HG03565 (cell line): ENCODE measurements around the gene EFCAB6.

Experiments
- ATAC-seq: cut with Tn5 transposase; IDR thresholded peaks from one replicate; pipeline ENCODE4 v1.9.1; 2021; ENCODE audit warnings: mild to moderate bottlenecking, moderate library complexity; ENCODE audit not compliant: unreplicated experiment

EFCAB6 gene

GRCh38 chr22:43830931-43831560 lies 18.9 kb upstream of the EFCAB6 start:
- no peak for ATAC-seq

DNA sequence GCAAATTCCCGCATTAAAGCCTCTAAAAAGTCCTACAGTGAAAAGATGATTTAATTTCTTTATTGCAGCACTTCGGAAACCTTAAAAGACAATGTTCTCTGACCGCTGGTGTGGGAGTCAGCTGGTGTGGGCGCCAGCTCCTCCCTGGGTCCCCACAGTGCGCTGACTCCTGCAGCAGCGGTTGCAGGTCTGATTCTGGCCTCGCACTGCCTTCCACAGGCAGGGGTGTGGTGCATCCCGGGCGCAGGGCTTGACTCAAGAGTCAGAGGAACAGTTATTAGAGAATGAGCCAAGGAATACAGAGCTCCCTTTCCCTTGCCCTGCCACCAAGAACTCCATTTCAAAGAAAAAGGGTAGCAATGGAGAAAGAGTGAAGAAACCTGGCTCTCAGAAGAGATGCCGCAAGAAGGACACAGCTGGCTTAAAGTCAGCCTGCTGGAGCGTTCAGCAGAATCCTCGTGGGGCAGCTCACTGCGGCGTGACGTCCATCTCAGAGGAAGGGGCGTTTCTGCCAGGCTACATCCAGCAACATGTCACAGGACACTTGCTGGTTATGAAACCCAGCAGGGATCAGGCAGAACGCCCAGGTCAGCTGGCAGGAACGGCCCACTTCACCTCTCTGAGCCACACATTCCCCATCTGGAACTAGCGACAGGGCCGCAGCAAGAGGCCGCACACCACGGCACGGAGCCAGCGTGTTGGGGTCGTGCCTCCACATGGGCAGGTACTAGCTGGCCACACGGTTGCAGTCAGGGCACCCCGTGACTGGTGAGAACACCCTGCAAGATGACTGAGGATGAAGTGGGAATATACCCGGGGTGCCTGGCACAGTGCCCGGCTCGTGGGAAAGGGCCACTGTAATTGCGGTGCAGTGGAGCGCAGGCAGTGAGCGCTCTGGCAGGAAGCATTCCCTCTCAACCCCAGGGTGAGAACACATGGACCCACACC lies 18.1 kb upstream of the EFCAB6 start:
- ATAC-seq = no peak

DNA sequence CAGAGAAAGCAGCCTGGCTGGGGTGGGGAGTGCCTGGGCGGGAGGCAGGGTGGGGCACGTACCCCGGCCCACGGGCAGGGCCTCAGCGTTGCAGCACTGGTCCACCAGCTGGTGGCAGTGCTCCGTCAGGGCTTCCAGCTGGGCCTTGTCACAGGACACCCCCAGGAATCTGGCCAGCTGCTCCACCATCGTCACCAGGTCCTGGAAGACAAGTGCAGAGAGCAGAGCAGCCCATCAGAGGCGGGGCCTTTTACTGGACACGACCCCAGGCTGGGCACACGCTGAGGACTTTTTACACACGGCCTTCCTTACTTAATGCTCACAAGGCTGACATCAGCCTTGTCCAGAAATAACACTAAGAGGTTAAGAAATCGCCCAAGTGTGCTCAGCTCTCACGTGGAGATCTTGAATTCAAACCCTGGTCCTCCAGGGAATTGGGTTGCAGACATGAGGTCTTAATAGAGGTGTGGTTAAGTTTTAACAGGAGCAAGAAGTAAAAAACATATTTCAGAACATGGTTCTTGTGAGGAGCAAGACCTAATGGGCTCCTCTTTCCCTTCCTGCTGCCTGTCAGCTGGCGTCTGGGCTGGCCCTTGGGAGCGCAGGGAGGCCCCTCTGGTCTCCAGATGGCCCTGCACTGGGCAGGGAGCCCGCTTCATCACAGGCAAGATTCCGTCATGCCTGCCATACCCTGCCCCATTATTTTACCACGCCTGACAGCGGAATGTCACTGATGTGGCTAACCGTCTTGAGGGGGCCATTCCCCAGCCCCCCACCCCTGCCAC lies 17.1 kb upstream of the EFCAB6 start:
- ATAC-seq = no peak

GRCh38 chr22:43828725-43828997 lies 16.6 kb upstream of the EFCAB6 start:
- ATAC-seq = no peak

- no peak for ATAC-seq
Observed at GRCh38 chr22:43827926-43828724, 16.0 kb upstream of the EFCAB6 start.

- ATAC-seq = no peak
Observed at GRCh38 chr22:43827003-43827735, 15.1 kb upstream of the EFCAB6 start.

DNA sequence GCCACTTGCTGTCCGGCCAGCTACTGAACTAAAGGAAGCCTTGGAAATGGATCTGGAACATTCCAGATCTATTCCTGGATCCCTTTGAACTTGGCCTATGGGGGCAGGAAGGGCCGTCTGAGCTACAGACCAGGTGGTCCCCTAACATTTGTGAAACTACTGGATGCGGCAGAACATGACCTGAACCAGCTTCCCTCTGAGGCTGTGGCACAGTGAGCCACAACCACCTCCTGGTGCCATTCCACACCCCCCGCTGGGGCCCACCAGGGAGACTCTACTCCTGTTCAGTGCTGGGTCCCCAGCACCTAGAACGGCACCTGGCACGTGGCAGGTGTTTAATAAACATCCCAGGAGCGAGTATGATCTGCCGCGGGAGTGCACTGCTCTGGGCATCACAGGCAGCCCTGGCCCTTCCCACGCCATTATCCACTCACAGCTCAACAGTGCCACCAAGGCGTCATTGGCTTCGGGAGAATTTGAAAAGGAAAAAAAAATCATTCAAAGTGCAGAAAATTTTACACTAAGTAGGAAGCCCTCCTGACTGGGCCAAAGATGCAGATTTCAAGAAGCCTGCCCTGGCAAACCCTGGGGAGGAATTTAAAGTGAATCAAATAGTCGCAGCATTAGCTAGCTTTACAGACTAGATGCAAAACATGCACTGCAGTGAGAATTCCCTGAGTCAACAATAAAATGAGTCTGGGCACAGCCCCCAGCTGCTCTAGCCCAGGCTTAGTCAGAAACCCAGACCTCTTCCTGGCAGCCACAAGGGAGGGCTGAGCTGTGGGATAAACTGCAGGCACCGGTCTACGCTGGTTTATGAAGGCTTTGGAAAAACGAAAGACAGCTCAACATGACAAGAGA lies 14.3 kb upstream of the EFCAB6 start:
- no peak for ATAC-seq

GRCh38 chr22:43825651-43826050 lies 13.5 kb upstream of the EFCAB6 start:
- ATAC-seq = no peak

GRCh38 chr22:43824724-43825420 lies 12.8 kb upstream of the EFCAB6 start:
- ATAC-seq = no peak

DNA sequence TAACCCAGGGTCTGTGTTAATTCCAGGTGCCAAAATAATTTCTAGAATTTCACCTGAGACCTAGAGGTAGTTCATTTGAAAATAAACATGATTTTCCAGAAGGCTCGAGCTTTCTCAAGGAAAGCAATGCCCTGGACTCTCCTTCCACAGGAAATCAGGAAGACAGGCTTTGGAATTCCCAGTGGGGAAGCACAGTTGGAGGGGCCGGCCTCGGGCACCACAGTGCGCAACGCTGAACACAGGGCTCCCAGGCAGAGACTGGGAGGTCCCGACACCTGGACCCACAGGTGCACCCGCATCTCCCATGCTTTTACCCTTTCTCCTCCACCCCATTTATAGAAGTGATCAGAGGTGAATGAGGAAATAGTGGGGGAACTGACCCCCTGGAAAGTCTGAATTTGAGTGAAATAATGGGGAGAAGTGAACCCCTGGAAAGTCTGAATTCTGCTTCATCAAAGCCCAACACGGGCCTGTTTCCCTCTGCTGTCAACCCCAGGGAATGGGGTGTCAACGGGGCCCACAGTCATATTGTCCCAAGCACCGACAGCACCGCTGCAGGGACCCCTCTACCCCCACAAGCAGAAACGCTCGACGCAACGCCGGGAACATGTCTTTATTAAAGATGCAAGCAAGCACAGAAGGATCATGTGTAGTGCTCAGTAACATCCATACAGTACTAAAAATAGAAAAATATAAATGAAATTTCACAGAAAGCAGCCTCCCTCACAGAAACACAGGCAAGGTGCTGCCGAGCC lies 12.0 kb upstream of the EFCAB6 start:
- ATAC-seq = no peak

GRCh38 chr22:43823353-43823908 lies 11.3 kb upstream of the EFCAB6 start:
- no peak for ATAC-seq

- no peak for ATAC-seq
Observed at GRCh38 chr22:43821606-43822425, 9.7 kb upstream of the EFCAB6 start.

DNA sequence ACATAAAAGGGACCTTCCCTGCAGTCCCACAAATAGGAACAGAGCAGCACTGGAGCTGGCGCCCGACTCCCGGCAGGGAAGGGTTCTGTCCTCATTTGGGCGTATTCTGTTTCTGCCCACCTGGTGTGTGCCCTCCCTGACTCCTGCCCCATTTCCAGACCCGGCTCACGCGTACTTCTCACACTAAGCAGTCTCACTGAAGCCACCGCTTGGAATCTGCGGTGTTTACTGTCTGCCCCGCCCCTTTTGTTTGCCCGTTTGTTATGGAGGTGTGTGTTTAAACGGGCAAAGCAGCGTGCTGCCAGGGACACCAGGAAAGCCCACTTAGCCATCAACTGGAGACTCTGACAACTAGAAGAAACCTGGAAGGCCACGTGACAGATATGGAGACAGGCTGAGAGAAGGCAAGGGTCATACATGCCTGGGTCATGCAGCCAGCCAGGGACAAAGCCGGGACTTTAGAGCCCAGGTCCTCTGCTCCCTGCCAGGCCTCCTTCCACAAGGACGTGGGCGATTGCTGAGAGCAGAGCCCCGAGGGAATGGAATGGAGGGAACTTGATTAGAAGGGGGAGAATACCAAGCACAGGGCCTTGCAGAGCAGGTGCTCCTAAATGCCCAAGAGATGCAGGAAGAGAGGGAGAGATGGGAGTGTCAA lies 8.7 kb upstream of the EFCAB6 start:
- ATAC-seq = no peak

- no peak for ATAC-seq
Observed at GRCh38 chr22:43819931-43820640, 8.0 kb upstream of the EFCAB6 start.

- no peak for ATAC-seq
Observed at GRCh38 chr22:43819421-43819921, 7.4 kb upstream of the EFCAB6 start.
